ENCODE measurements around the gene FBXO36.

FBXO36 gene

DNA sequence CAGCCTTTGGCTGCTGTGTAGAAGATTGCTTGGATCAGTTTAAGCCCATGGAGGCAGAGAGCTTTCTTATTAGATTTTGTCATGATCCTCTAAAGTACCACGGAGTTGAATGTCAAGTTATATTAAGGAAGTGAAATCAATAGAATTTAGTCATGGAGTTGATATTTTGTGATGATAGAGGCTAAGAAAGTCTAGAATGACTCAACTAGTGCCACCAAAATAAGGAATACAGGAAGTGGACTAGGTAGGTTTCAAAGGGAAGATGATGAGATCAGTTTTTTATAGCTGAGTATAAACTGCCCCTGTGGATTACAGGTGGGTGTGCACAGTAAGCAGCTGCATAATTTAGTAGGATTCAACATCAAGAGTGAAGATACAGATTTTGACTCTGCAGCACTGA is 25.2 kb downstream of the FBXO36 start (continued):
- TF ChIP-seq, protein P1, sequence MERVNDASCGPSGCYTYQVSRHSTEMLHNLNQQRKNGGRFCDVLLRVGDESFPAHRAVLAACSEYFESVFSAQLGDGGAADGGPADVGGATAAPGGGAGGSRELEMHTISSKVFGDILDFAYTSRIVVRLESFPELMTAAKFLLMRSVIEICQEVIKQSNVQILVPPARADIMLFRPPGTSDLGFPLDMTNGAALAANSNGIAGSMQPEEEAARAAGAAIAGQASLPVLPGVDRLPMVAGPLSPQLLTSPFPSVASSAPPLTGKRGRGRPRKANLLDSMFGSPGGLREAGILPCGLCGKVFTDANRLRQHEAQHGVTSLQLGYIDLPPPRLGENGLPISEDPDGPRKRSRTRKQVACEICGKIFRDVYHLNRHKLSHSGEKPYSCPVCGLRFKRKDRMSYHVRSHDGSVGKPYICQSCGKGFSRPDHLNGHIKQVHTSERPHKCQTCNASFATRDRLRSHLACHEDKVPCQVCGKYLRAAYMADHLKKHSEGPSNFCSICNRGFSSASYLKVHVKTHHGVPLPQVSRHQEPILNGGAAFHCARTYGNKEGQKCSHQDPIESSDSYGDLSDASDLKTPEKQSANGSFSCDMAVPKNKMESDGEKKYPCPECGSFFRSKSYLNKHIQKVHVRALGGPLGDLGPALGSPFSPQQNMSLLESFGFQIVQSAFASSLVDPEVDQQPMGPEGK (CRISPR knock-in tag; IDR thresholded peaks at IDR 0.05; ENCODE audit: borderline replicate concordance), result no peak
- TF ChIP-seq TOX (CRISPR knock-in tag; IDR thresholded peaks at IDR 0.05; ENCODE audit: borderline replicate concordance) (no peak), ZNF8 (CRISPR knock-in tag; IDR thresholded peaks at IDR 0.05) (no peak), RARB (CRISPR knock-in tag; IDR thresholded peaks at IDR 0.05) (no peak), ISL1 (CRISPR knock-in tag; IDR thresholded peaks at IDR 0.05) (no peak), ESRRG (CRISPR knock-in tag; IDR thresholded peaks at IDR 0.05) (no peak), ZFP3 (CRISPR knock-in tag; IDR thresholded peaks at IDR 0.05) (no peak), PPARA (CRISPR knock-in tag; IDR thresholded peaks at IDR 0.05; ENCODE audit: borderline replicate concordance) (no peak)
- TF ChIP-seq, protein P2, sequence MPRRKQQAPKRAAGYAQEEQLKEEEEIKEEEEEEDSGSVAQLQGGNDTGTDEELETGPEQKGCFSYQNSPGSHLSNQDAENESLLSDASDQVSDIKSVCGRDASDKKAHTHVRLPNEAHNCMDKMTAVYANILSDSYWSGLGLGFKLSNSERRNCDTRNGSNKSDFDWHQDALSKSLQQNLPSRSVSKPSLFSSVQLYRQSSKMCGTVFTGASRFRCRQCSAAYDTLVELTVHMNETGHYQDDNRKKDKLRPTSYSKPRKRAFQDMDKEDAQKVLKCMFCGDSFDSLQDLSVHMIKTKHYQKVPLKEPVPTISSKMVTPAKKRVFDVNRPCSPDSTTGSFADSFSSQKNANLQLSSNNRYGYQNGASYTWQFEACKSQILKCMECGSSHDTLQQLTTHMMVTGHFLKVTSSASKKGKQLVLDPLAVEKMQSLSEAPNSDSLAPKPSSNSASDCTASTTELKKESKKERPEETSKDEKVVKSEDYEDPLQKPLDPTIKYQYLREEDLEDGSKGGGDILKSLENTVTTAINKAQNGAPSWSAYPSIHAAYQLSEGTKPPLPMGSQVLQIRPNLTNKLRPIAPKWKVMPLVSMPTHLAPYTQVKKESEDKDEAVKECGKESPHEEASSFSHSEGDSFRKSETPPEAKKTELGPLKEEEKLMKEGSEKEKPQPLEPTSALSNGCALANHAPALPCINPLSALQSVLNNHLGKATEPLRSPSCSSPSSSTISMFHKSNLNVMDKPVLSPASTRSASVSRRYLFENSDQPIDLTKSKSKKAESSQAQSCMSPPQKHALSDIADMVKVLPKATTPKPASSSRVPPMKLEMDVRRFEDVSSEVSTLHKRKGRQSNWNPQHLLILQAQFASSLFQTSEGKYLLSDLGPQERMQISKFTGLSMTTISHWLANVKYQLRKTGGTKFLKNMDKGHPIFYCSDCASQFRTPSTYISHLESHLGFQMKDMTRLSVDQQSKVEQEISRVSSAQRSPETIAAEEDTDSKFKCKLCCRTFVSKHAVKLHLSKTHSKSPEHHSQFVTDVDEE (CRISPR knock-in tag; IDR thresholded peaks at IDR 0.05), result no peak

GRCh38 chr2:229952256-229952835 is 30.0 kb downstream of the FBXO36 start:
- ATAC-seq, result no peak
- TF ChIP-seq POU6F1 (CRISPR knock-in tag; IDR thresholded peaks at IDR 0.05; ENCODE audit: borderline replicate concordance, low read depth) (no peak), ARNTL (CRISPR knock-in tag; IDR thresholded peaks at IDR 0.05; ENCODE audit: borderline replicate concordance, low read depth) (no peak), PPARA (CRISPR knock-in tag; IDR thresholded peaks at IDR 0.05; ENCODE audit: borderline replicate concordance) (no peak), OSR1 (CRISPR knock-in tag; IDR thresholded peaks at IDR 0.05) (no peak), ZFP30 (CRISPR knock-in tag; IDR thresholded peaks at IDR 0.05) (no peak), ZFP3 (CRISPR knock-in tag; IDR thresholded peaks at IDR 0.05) (no peak), ZNF565 (CRISPR knock-in tag; conservative IDR thresholded peaks at IDR 0.05; ENCODE audit: low read depth) (no peak), ZNF8 (CRISPR knock-in tag; IDR thresholded peaks at IDR 0.05) (no peak), SNAI2 (CRISPR knock-in tag; IDR thresholded peaks at IDR 0.05) (no peak), ESRRG (CRISPR knock-in tag; IDR thresholded peaks at IDR 0.05) (no peak)
- TF ChIP-seq, protein P2 (CRISPR knock-in tag; IDR thresholded peaks at IDR 0.05), result no peak
- TF ChIP-seq, protein P3, sequence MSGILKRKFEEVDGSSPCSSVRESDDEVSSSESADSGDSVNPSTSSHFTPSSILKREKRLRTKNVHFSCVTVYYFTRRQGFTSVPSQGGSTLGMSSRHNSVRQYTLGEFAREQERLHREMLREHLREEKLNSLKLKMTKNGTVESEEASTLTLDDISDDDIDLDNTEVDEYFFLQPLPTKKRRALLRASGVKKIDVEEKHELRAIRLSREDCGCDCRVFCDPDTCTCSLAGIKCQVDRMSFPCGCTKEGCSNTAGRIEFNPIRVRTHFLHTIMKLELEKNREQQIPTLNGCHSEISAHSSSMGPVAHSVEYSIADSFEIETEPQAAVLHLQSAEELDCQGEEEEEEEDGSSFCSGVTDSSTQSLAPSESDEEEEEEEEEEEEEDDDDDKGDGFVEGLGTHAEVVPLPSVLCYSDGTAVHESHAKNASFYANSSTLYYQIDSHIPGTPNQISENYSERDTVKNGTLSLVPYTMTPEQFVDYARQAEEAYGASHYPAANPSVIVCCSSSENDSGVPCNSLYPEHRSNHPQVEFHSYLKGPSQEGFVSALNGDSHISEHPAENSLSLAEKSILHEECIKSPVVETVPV (CRISPR knock-in tag; IDR thresholded peaks at IDR 0.05), result no peak

GRCh38 chr2:229955663-229956062 is 33.4 kb downstream of the FBXO36 start:
- no peak for TF ChIP-seq TCF4 (CRISPR knock-in tag; IDR thresholded peaks at IDR 0.05; ENCODE audit: borderline replicate concordance)
- no peak for ATAC-seq

All from SK-N-SH treated with all-trans-retinoic acid at 6 μM for 48 hours (cell line).